ENCODE data around the gene TMEM131. TPM values are rescaled to one million over a fixed set of nuclear protein-coding genes. Genes with fewer than 3 reads are reported as not detected.

Gene TMEM131
- total RNA-seq, 4 donors from 2014 or later: 24.1 to 44.6 (median 34.4) TPM

DNA sequence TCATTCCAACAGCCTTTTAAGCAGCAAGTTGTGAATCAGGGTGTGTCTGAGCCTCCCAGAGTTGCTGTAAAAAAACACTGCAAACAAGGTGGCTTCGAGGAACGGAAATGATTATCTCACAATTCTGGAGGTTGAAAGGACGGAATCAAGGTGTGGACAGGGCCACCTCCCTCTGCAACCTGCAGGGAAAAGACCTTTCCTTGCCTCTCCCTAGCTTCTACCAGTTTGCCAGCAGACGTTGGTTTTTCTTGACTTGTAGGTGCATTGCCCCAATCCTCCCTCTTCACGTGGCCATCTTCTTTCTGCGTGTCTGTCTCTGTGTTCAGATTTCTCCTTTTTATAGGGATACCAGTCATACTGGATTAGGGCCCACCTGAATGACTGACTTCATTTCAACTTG, 24.8 kb upstream of the TMEM131 start:
- DNase-seq (ENCODE audit: low spot score) (no peak), ATAC-seq (ENCODE audit: low FRiP score) (no peak)
- TF ChIP-seq, protein P1, sequence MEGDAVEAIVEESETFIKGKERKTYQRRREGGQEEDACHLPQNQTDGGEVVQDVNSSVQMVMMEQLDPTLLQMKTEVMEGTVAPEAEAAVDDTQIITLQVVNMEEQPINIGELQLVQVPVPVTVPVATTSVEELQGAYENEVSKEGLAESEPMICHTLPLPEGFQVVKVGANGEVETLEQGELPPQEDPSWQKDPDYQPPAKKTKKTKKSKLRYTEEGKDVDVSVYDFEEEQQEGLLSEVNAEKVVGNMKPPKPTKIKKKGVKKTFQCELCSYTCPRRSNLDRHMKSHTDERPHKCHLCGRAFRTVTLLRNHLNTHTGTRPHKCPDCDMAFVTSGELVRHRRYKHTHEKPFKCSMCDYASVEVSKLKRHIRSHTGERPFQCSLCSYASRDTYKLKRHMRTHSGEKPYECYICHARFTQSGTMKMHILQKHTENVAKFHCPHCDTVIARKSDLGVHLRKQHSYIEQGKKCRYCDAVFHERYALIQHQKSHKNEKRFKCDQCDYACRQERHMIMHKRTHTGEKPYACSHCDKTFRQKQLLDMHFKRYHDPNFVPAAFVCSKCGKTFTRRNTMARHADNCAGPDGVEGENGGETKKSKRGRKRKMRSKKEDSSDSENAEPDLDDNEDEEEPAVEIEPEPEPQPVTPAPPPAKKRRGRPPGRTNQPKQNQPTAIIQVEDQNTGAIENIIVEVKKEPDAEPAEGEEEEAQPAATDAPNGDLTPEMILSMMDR (IDR thresholded peaks at IDR 0.05): no peak

DNA sequence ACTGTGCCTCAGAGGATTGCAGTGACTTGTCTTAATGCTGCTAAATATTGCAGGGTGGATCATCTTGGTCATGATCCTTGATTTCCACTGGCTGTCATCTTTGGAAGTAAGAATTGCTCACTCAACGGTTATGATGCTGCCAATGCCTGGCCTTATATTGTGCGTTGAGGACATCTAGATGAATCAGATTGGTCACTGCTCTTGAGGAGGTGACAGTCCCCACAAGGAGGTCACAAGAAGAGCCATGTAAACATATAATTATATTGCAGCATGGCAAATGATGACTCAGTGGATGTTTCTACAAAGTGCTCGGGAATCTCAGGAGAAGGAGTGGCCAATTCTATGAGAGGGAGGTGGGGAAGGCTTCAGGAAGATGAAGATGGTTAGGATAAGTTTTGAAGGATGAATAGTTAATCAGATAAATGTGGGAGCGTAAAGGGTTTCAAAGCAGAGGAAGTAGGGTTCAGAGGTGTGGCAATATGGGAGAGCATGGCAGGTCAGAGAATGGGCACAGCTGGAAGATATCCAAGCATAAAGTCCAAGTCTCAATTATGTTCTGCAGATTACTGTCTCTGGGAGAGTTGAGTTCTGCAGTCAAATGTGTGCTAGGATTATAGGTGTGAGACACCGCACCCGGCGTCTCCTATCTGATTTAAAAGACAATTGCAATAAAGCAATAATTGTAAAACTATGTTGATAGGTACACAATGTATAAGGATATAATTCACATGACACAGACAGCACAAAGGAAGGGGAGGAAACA, 21.3 kb upstream of the TMEM131 start:
- DNase-seq (ENCODE audit: low spot score): no peak
- TF ChIP-seq, protein P1 (IDR thresholded peaks at IDR 0.05): no peak
- ATAC-seq (ENCODE audit: low FRiP score): no peak

DNA sequence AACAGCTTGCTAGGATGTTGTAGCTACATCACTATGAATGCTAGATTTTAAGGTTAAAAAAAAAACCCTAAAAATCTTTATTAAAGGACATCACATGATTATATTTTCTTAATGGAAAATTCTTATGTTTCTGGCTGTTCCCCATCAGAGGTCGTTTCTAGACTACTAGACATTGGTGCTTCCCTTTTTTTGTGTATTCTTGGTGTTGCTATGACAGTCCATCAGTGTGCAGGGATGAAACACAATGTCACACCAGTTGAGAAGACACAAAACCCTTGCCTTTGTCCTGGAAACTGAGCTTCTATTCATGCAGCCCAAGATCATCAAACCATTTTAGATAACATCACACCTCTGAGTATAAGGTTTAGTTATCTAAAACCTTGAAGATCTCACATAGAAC, 19.9 kb upstream of the TMEM131 start:
- DNase-seq (ENCODE audit: low spot score) (no peak), ATAC-seq (ENCODE audit: low FRiP score) (no peak)
- TF ChIP-seq, protein P1 (IDR thresholded peaks at IDR 0.05): no peak

DNA sequence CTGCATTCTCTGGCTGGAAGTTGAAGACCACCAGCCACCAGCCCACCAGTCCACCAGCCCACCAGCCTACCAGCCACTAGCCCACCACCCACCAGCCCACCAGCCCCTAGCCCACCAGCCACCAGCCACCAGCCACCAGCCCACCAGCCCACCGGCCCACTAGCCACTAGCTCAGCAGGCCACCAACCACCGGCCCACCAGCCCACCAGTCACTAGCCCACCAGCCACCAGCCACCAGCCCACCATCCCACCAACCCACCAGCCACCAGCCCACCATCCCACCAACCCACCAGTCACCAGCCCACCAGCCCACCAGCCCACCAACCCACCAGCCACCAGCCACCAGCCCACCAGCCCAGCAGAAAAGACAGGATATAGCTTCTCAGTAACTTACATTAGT, 18.6 kb upstream of the TMEM131 start:
- ATAC-seq (ENCODE audit: low FRiP score): no peak
- no peak for DNase-seq (ENCODE audit: low spot score)
- TF ChIP-seq, protein P1 (IDR thresholded peaks at IDR 0.05): no peak

DNA sequence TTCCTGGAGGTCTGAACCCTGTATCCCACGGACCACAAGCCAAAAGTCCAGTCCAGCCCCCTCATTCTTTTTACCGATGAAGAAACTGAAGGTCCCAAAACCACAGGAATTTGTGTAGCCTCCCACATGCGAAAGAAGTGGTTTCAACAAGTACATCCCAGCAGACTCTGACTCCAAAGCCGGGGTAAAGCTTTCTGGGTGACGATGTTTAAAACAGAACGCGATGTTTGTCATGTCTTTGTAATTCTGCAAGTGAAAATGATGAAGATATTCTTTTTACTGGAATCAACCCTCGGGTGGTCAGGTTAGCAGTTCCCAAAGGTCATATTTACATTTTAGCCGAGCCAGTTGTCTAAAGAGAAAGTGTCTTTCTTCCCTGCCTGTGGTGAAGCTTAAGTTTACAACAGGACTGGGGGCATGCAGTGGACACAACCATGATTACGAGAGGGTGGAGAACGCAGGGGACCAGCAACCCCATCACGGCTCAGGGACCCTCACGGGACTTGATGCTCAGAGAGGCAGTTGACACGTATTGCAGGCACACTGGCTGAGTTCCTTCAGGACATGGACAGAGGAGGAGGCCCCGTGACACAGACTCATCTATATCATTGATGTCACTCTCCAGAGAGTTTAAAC, 17.8 kb upstream of the TMEM131 start:
- no peak for DNase-seq (ENCODE audit: low spot score)
- ATAC-seq (ENCODE audit: low FRiP score): no peak
- TF ChIP-seq, protein P1 (IDR thresholded peaks at IDR 0.05): no peak

DNA sequence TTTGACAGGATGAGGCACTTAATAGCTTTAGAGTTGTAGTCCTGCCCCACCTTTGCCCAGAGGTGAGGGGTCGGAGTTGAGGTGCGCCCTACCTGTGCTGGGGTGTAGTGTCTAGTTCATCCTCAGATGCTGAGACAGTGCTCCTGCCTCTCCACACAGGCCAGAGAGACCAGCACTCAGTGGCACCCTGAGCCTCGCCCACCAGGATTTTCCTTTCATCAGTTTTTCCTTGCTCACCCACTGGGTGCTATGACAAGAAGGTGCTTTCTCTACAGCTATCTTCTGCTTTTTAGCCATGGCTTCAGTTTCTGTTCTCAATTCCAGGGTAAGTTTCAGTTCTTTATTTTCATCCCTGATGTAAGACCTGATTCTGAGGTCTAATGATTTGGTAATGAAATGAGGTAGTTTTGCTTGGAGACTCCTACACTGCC, 16.8 kb upstream of the TMEM131 start:
- DNase-seq (ENCODE audit: low spot score) (no peak), ATAC-seq (ENCODE audit: low FRiP score) (peak; percentile 33)
- TF ChIP-seq, protein P1 (IDR thresholded peaks at IDR 0.05): no peak

Data from omental fat pad (tissue), 4 donors.